ENCODE data around the gene COA1.

DNA sequence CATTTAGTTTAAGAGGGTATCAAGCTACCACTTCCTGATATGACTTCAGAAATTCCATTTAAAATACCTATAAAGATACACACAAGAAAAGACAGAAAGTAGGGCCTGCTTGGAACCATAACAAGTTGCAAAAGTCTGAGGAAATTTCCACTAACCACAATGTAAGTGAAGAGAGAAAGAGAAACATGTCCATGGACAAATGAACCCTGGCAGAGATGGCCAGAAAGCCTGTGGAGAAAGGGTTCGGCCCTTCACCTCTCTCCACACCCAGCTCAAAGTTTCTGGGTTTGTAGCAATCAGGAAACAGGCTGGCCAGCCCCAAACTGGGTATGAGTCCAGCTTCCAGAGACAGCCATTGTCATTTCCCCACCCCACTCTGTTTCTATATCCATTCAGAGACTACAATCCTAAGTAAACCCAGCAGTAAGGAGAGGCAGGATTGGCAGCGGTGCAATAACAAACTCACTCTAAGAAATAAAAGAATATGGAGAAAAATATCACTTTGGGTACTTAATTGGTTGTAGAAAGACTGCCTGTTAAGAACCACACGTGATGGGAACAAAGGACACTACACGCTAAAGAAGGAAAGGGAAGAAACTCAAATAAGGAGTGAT lies 75.3 kb downstream of the COA1 start:
- TF ChIP-seq, protein P1, sequence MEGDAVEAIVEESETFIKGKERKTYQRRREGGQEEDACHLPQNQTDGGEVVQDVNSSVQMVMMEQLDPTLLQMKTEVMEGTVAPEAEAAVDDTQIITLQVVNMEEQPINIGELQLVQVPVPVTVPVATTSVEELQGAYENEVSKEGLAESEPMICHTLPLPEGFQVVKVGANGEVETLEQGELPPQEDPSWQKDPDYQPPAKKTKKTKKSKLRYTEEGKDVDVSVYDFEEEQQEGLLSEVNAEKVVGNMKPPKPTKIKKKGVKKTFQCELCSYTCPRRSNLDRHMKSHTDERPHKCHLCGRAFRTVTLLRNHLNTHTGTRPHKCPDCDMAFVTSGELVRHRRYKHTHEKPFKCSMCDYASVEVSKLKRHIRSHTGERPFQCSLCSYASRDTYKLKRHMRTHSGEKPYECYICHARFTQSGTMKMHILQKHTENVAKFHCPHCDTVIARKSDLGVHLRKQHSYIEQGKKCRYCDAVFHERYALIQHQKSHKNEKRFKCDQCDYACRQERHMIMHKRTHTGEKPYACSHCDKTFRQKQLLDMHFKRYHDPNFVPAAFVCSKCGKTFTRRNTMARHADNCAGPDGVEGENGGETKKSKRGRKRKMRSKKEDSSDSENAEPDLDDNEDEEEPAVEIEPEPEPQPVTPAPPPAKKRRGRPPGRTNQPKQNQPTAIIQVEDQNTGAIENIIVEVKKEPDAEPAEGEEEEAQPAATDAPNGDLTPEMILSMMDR (IDR thresholded peaks at IDR 0.05): no peak
- TF ChIP-seq POLR2A (IDR thresholded peaks at IDR 0.05): no peak
